ENCODE results near the gene STX1B.
"Not testable (repeated sequence)": the region's sequence is repeated elsewhere in the genome, so short reads cannot be mapped to it uniquely, and the experiment has no call there.

STX1B gene

GRCh38 chr16:31010585-31011325 is at the start of gene STX1B:
Gene STX1B, minus strand, starts transcription at chr16:31010638. Its CDS starts 242 bp downstream, at chr16:31010396.
- DNase-seq: peak; percentile 68

DNA sequence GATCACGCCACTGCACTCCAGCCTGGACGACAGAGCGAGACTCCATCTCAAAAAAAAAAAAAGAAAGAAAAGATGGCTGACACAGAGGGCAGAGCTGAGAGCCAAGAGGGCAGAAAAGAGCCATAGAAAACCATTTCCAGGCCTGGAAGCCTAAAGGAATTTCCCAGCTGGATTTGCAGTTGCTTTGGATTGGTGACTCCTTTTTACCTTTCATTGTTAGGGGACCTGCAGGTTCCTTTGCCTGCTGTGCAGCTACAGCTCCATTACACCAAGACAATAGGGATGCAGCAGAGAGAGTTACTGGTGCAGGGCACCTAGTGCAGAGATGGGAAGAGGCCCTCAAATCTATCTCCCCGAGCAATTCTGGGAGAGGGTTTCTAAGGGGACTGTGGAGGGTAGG is 45.2 kb upstream of the STX1B start:
- DNase-seq: no peak

GRCh38 chr16:31052114-31052513 is 41.7 kb upstream of the STX1B start:
- DNase-seq: no peak

DNA sequence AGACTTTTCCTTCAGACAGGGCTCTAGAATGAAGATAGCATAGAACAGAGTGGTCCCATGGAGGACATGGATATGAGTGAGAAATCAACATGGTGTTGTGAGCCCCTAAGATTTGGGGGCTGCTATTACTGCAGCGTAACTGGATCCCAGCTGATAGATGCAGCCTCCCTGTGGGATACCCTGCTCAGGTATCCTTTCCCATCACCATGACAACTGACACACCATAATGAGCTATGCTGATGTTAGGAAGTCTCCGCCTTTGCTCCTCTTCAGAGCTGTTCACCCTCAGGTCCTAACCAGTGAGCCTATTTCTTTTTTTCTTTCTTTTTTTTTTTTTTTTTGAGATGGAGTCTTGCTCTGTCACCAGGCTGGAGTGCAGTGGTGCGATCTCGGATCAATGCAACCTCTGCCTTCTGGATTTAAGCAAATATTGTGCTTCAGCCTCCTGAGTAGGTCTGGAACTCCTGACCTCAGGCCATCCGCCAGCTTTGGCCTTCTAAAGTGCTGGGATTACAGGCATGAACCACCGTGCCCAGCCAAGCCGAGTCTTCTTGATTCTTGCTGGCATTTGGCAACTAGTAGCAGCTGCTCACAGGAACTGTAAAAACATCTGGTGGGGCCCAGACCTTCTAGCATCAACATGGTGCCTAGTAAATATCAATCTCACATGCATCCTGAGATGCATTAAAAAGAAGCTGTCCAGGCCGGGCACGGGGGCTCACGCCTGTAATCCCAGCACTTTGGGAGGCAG is 40.0 kb upstream of the STX1B start:
- no peak for DNase-seq

DNA sequence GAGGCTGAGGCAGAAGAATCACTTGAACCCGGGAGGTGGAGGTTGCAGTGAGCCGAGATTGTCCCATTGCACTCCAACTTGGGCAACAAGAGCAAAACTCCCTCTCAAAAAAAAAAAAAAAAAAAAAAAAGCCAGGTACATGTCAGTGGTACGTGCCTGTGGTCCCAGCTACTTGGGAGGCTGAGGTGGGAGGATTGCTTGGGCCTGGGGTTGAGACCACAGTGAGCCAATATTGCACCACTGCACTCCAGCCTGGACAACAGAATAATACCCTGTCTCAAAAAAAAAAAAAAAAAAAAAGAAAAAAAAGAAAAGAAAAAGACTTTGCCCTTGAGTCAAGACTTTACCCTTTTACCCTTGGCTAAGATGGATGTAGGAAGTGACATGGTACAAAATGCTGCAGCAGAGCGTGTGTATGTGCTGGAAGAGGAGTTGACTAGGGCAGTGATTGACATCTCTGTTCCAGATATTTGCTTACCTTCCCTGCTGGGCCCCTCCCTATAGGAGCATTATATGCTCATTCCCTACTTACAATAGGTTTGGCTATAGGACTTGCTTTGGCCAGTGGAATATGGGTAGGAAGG is 33.6 kb upstream of the STX1B start:
- no peak for DNase-seq

GRCh38 chr16:31043352-31043751 is 32.9 kb upstream of the STX1B start:
- DNase-seq: no peak

DNA sequence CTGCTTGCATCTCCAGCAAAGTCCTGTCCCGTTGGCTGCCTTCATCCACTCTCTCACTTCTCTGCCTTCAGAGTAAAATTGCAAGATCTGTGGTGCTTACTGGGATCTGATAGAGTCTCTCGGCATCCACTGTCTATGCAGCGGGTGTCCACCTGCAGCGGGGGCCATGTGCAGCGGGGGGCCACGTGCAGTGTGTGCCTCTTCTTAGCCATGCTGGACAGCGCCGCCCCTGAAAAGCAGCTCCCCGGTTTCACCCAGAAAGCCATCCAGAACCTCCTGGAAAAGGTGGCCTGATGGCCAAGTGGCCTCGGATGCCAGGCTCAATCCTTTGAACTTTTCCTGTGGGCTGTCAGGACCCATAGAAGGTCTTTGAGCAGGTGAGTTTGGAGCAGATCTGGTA is 32.4 kb upstream of the STX1B start:
- DNase-seq: no peak

GRCh38 chr16:31038993-31039392 is 28.6 kb upstream of the STX1B start:
- no peak for DNase-seq

DNA sequence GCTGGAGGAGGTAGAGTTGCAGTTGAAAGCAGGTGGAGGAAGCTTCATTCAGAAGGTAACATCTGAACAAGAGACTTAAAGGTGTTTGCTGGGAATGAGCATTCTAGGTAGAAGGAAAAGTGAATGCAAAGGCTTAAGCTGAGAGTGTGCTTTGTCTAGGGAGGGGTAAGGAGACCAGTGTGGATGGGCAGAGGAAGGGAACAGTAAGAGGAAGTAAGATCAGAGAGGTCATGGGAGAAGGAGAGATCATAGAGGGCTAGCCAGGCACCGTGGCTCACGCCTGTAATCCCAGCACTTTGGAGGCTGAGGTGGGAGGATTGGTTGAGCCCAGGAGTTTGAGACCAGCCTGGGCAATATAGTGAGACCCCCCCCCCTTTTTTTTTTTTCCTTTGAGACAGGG is 26.3 kb upstream of the STX1B start:
- no peak for DNase-seq

GRCh38 chr16:31033709-31034492 is 23.5 kb upstream of the STX1B start:
- peak; percentile 60 for DNase-seq

DNA sequence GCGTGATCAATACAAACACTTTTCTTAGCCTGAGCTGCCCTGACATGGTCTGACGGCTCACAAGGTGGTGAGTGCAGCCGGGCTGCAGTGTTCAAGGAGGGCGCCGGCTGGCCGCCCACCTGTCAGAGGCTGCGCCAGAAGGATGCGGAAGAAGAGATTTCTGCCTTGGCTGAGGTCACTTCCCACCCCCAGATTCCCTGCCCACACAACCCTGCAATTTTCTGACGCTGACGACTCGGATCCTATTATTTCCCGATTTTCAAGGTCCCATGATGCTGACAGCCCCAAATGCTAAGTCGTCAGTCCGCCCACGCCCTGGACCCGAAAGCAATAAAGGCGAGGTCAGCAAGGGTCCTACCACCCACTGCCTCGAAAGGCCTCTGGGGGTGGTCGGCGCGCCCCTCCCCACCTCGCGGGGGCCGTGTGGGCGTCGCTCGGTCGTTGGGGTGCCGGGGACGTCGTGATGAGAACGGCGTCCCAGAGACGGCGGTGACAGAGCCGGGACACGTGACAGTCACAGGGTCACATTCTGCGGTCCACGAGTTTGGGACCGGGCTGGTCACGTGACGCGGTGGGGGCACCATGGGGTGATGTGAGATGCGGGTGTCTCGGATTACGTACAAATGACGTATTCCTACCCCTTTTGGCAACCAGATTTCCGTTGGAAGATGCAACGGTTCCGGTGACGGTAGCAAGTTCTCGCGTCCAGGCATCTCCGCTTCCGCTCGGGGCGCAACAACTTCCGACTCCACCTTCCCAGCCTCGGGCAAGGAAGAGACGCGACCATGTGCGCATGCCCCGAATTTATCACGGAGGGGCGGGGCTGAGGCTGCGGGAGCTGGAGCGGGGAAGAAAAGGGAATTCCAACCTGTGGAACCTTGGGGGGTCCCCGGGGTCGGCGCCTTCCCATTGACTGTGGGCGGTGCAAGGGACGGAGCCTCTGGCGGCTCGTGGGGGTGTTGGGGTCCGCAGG is 22.6 kb upstream of the STX1B start, which contains the start of gene STX4:
STX4 (plus strand) TSS at position 823 of the 973 bp plus-strand sequence. CDS start 248 bp downstream, outside the sequence.
- peak; percentile 95 for DNase-seq

DNA sequence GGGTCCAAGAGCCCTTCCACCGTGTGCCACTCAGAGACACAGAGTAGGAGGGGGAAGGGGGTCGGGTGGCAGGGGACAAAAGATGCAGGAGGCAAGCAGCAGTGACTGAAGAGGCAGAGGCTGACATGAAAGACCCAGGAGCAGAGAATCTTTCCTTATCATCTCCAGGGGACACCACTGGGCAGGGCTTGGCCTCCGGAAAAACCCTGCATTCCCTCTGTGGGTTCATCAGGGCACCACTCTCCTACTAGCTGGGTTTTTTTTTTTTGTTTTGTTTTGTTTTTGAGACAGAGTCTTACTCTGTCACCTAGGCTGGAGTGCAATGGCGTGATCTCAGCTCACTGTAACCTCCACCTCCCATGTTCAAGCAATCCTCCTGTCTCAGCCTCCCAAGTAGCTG is 20.8 kb upstream of the STX1B start:
- no peak for DNase-seq

GRCh38 chr16:31029272-31029671 is 18.8 kb upstream of the STX1B start:
- DNase-seq: no peak

DNA sequence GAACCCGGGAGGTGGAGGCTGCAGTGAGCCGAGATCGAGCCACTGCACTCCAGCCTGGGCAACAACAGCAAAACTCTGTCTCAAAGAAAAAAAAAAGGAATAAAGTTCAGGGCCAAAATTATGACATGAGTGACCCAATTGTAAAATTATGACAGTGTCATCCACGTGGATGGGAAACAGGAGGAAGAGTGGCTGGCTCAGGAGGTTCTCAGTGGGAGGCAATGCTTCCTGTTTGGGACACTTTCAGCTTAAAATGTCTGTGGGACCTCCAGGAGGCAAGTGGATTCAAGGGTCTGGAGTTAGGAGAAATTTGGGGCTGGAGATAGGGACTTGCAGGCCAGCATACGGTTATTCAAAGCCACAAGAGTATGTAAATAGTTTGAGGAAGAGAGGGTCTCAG is 14.9 kb upstream of the STX1B start:
- no peak for DNase-seq

DNA sequence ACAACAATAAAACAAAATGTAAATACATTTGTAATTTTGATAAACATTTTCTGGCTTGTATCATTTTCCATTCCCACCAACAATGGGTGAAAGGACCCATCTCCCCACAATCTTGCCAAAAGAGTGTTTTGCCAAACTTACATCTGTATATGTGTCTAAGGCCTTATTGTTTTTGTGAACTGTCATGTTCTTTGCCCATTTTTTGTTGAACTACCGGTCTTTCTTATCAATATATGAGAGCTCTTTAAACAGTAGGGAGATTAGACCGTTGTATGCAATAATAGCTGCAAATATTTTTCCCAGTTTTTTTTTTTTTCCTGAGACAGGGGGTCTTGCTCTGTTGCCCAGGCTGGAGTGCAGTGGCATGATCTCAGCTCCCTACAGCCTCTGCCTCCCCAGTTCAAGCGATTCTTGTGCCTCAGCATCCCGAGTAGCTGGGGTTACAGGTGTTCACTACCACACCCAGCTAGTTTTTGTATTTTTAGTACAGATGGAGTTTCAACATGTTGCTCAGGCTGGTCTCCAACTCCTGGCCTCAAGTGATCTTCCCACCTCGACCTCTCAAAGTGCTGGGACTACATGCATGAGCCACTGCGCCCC is 13.3 kb upstream of the STX1B start:
- no peak for DNase-seq

GRCh38 chr16:31023252-31023602 is 12.8 kb upstream of the STX1B start:
- DNase-seq: no peak

GRCh38 chr16:31022544-31023251 is 12.3 kb upstream of the STX1B start:
- no peak for DNase-seq

DNA sequence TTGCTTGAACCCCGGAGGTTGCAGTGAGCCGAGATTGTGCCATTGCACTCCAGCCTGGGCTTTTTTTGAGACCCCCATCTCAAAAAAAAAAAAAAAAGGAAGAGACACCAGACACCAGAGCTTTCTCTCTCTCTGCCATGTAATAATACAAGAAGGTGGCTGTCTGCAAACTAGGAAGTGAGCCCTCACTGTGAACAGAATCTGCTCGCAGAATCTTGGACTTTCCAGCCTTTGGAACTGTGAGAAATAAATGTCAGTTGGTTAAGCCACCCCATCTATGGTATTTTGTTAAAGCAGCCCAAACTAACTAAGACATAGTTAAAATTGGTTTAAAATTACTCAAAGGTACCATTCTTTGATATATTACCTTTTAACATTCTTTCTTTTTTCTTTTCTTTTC is 10.1 kb upstream of the STX1B start:
- no peak for DNase-seq

GRCh38 chr16:31017756-31018155 is 7.3 kb upstream of the STX1B start:
- DNase-seq: not testable (repeated sequence)

DNA sequence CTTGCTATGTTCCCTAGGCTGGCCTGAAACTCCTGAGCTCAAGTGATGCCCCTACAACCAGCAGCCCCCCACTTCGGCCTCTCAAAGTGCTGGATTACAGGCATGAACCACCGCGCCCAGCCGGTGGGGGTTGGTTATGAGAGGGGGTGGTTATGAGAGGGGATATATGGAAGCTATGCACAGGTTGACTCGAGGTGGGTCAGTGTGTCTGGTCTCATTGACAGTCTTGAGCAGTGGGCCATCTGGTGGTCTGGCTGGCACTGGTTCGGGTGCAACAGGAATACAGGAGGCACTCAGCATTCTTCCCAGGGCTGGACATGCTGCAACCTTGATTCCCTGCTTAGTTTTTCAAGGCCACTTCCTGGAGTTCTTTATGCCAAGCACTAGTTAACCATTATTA is 5.6 kb upstream of the STX1B start:
- DNase-seq: no peak

DNA sequence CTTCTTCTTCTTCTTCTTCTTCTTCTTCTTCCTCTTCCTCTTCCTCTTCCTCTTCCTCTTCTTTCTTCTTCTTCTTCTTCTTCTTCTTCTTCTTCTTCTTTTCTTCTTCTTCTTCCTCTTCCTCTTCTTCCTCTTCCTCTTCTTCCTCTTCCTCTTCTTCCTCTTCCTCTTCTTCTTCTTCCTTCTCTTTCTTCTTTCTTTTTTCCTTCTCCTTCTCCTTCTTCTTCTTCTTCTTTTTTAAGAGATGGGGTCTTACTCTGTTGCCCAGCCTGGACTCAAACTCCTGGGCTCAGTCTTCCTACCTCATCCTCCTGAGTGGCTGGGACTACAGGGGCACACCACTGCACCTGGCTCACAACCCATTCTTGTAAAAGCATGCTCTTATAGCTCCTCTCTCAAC is 2.9 kb upstream of the STX1B start:
- not testable (repeated sequence) for DNase-seq

Measured in NCI-H1092 treated with DMSO at 0.1 percent for 48 hours (cell line).